GM23338 (cell line): ENCODE data around the gene ODF4. TPM values are rescaled to one million over a fixed set of nuclear protein-coding genes. Genes with fewer than 3 reads are reported as not detected.

ENCODE experiments used
- ATAC-seq: fragments of 200-7000 bp; cut with Tn5 transposase; 3 replicates; pipeline ENCODE4 v1.9.1; 2020
- DNase-seq: peaks from one replicate; pipeline ENCODE4 v3.0.0-alpha.2; 2015; ENCODE audit warnings: low spot score
- H2AFZ ChIP-seq: fragments of 200-600 bp; sonication (generic); 2 replicates; pipeline ENCODE4 v1.8.0; 2016; ENCODE audit warnings: antibody characterized with exemption, mild to moderate bottlenecking, moderate library complexity
- H3F3A ChIP-seq: fragments of 200-600 bp; sonication (generic); replicated peaks from 2 replicates; pipeline ENCODE4 v1.8.0; 2017; ENCODE audit warnings: antibody characterized with exemption, mixed run types, low read depth
- H3K27ac ChIP-seq: fragments of 200-600 bp; sonication (generic); 2 replicates; pipeline ENCODE4 v1.6.1; 2016; ENCODE audit warnings: low read depth
- H3K27me3 ChIP-seq: fragments of 200-600 bp; sonication (generic); 2 replicates; pipeline ENCODE4 v1.8.0; 2016; ENCODE audit warnings: mild to moderate bottlenecking, mixed run types, moderate library complexity; ENCODE audit not compliant: insufficient read depth
- H3K36me3 ChIP-seq: fragments of 200-600 bp; sonication (generic); 2 replicates; pipeline ENCODE4 v1.8.0; 2016; ENCODE audit warnings: mild to moderate bottlenecking; ENCODE audit not compliant: insufficient read depth
- H3K4me1 ChIP-seq: fragments of 200-600 bp; sonication (generic); 2 replicates; pipeline ENCODE4 v1.8.0; 2016; ENCODE audit warnings: mild to moderate bottlenecking, moderate library complexity; ENCODE audit not compliant: insufficient read depth
- H3K4me2 ChIP-seq: fragments of 200-600 bp; sonication (generic); 2 replicates; pipeline ENCODE4 v1.7.1; 2017; ENCODE audit warnings: mixed run types
- H3K4me3 ChIP-seq: fragments of 200-600 bp; sonication (generic); 2 replicates; pipeline ENCODE4 v1.6.1; 2016; ENCODE audit warnings: mixed run types
- H3K79me2 ChIP-seq: fragments of 200-600 bp; sonication (generic); replicated peaks from 2 replicates; pipeline ENCODE4 v1.8.0; 2017; ENCODE audit warnings: mild to moderate bottlenecking; ENCODE audit not compliant: insufficient read depth
- H3K9me2 ChIP-seq: fragments of 200-600 bp; sonication (generic); 2 replicates; pipeline ENCODE4 v1.8.0; 2017; ENCODE audit not compliant: insufficient read depth
- H4K20me1 ChIP-seq: fragments of 200-600 bp; sonication (generic); replicated peaks from 2 replicates; pipeline ENCODE4 v1.8.0; 2017; ENCODE audit warnings: mild to moderate bottlenecking; ENCODE audit not compliant: insufficient read depth
- H3K27ac Mint-ChIP-seq: 2 replicates; pipeline ENCODE4 v1.8.0; 2020; ENCODE audit warnings: inconsistent platforms, mild to moderate bottlenecking, moderate library complexity, mixed read lengths
- H3K27me3 Mint-ChIP-seq: 3 replicates; pipeline ENCODE4 v1.8.0; 2022; ENCODE audit warnings: low read depth, mild to moderate bottlenecking, moderate library complexity, mixed read lengths, inconsistent platforms; ENCODE audit not compliant: insufficient read depth, poor library complexity
- H3K36me3 Mint-ChIP-seq: 3 replicates; pipeline ENCODE4 v1.8.0; 2021; ENCODE audit warnings: low read depth, mild to moderate bottlenecking, inconsistent platforms, moderate library complexity, mixed read lengths
- H3K4me1 Mint-ChIP-seq: 3 replicates; pipeline ENCODE4 v1.8.0; 2020; ENCODE audit warnings: mild to moderate bottlenecking, inconsistent platforms, mixed read lengths
- H3K4me3 Mint-ChIP-seq: 3 replicates; pipeline ENCODE4 v1.8.0; 2021; ENCODE audit warnings: moderate library complexity, mild to moderate bottlenecking, inconsistent platforms, mixed read lengths
- H3K9me3 Mint-ChIP-seq: 3 replicates; pipeline ENCODE4 v1.8.0; 2020; ENCODE audit warnings: moderate library complexity, mild to moderate bottlenecking, inconsistent platforms, mixed read lengths
- EZH2phosphoT487 ChIP-seq: fragments of 200-600 bp; sonication (generic); IDR thresholded peaks from one replicate; pipeline ENCODE4 v1.8.1; 2018; ENCODE audit warnings: antibody characterized with exemption; ENCODE audit not compliant: unreplicated experiment
- POLR2AphosphoS5 ChIP-seq: IDR thresholded peaks from 2 replicates; pipeline ENCODE4 v1.6.1; 2016; ENCODE audit warnings: antibody characterized with exemption, low read depth
- REST ChIP-seq: IDR thresholded peaks from one replicate; pipeline ENCODE4 v1.6.1; 2018; ENCODE audit warnings: antibody characterized with exemption; ENCODE audit not compliant: unreplicated experiment
- ZNF114 ChIP-seq: fragments of 250-450 bp; sonication (Bioruptor Pico); IDR thresholded peaks from 2 replicates; pipeline ENCODE4 v1.5.0; 2020; ENCODE audit warnings: mild to moderate bottlenecking, moderate library complexity
- ZNF331 ChIP-seq: fragments of 250-450 bp; sonication (Bioruptor Pico); IDR thresholded peaks from 2 replicates; pipeline ENCODE4 v1.5.0; 2020; ENCODE audit warnings: low read depth, mild to moderate bottlenecking, moderate library complexity
- polyA plus RNA-seq: library from polyadenylated mRNA; unstranded; fragments of >200 nt; fragmentation: Nextera tagmentation; extraction: Ambion mirVana; gene quantifications from 2 replicates; pipeline ENCODE4 v1.2.1, GENCODE V29; 2016
- total RNA-seq: library from RNA; depleted of rRNA; stranded (reverse); fragments of >200 nt; shearing (Covaris generic); gene quantifications from 2 replicates; pipeline ENCODE4 v1.2.3, GENCODE V29; 2014
- TF ChIP-seq, protein P1 (sequence below): fragments of 250-450 bp; sonication (Bioruptor Pico); IDR thresholded peaks from 2 replicates; pipeline ENCODE4 v1.5.0; 2020; ENCODE audit warnings: mild to moderate bottlenecking, moderate library complexity

The ODF4 gene
- total and polyA plus RNA-seq, 2 experiments from 2014 or later, result not detected

GRCh38 chr17:8294814-8295316 is 44.8 kb upstream of the ODF4 start (continued):
- TF ChIP-seq, protein P1, sequence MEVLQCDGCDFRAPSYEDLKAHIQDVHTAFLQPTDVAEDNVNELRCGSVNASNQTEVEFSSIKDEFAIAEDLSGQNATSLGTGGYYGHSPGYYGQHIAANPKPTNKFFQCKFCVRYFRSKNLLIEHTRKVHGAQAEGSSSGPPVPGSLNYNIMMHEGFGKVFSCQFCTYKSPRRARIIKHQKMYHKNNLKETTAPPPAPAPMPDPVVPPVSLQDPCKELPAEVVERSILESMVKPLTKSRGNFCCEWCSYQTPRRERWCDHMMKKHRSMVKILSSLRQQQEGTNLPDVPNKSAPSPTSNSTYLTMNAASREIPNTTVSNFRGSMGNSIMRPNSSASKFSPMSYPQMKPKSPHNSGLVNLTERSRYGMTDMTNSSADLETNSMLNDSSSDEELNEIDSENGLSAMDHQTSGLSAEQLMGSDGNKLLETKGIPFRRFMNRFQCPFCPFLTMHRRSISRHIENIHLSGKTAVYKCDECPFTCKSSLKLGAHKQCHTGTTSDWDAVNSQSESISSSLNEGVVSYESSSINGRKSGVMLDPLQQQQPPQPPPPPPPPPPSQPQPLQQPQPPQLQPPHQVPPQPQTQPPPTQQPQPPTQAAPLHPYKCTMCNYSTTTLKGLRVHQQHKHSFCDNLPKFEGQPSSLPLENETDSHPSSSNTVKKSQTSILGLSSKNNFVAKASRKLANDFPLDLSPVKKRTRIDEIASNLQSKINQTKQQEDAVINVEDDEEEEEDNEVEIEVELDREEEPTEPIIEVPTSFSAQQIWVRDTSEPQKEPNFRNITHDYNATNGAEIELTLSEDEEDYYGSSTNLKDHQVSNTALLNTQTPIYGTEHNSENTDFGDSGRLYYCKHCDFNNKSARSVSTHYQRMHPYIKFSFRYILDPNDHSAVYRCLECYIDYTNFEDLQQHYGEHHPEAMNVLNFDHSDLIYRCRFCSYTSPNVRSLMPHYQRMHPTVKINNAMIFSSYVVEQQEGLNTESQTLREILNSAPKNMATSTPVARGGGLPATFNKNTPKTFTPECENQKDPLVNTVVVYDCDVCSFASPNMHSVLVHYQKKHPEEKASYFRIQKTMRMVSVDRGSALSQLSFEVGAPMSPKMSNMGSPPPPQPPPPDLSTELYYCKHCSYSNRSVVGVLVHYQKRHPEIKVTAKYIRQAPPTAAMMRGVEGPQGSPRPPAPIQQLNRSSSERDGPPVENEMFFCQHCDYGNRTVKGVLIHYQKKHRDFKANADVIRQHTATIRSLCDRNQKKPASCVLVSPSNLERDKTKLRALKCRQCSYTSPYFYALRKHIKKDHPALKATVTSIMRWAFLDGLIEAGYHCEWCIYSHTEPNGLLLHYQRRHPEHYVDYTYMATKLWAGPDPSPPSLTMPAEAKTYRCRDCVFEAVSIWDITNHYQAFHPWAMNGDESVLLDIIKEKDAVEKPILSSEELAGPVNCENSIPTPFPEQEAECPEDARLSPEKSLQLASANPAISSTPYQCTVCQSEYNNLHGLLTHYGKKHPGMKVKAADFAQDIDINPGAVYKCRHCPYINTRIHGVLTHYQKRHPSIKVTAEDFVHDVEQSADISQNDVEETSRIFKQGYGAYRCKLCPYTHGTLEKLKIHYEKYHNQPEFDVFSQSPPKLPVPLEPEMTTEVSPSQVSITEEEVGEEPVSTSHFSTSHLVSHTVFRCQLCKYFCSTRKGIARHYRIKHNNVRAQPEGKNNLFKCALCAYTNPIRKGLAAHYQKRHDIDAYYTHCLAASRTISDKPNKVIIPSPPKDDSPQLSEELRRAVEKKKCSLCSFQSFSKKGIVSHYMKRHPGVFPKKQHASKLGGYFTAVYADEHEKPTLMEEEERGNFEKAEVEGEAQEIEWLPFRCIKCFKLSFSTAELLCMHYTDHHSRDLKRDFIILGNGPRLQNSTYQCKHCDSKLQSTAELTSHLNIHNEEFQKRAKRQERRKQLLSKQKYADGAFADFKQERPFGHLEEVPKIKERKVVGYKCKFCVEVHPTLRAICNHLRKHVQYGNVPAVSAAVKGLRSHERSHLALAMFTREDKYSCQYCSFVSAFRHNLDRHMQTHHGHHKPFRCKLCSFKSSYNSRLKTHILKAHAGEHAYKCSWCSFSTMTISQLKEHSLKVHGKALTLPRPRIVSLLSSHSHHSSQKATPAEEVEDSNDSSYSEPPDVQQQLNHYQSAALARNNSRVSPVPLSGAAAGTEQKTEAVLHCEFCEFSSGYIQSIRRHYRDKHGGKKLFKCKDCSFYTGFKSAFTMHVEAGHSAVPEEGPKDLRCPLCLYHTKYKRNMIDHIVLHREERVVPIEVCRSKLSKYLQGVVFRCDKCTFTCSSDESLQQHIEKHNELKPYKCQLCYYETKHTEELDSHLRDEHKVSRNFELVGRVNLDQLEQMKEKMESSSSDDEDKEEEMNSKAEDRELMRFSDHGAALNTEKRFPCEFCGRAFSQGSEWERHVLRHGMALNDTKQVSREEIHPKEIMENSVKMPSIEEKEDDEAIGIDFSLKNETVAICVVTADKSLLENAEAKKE (CRISPR knock-in tag), result no peak

DNA sequence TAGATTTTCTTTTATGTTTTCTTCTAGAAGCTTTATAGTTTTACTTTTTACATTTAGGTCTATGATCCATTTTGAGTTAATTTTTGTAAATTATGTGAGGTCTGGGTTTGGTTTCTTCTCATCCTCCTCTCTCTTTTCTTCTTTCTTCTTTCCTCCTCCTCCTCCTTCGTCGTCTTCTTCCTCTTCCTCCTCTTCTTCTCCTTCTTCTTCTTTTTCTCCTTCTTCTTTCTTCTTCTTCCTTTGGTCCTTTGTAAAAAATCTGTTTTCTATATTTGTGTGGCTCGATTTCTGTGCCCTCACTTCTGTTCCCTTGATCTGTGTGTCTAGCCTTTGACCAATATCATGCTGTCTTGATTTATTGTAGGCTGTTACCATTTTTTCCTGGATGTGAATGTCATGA is 39.4 kb upstream of the ODF4 start:
- Mint-ChIP-seq H3K9me3 (no peaks in the 10 kb centered on the region; the same call in 2 of the 3 replicates), H3K4me1 (peaks cover 3% of the 10 kb centered on the region; the same call in 1 of the 3 replicates), H3K27ac (no peak overlapping the region), H3K36me3 (no peaks in the 10 kb centered on the region), H3K27me3 (peaks cover 12% of the 10 kb centered on the region), H3K4me3 (0 out of 3 replicates have a peak overlapping the region, but pooled peaks have one; percentile 7)
- DNase-seq, result no peak
- Histone ChIP-seq H3K36me3 (no peaks in the 10 kb centered on the region), H3K79me2 (no peaks in the 10 kb centered on the region), H3K4me1 (no peaks in the 10 kb centered on the region), H3K9me2 (peaks cover 4% of the 10 kb centered on the region; the same call in 1 of the 2 replicates), H4K20me1 (no peaks in the 10 kb centered on the region), H3K4me2 (no peak overlapping the region), H3F3A (0 out of 2 replicates have a peak, but pooled peaks cover 11% of the 10 kb centered on the region), H3K27ac (no peak overlapping the region), H2AFZ (no peak overlapping the region; the same call in 1 of the 2 replicates), H3K4me3 (no peak overlapping the region), H3K27me3 (no peaks in the 10 kb centered on the region)
- ATAC-seq, result no peak
- TF ChIP-seq ZNF331 (no peak), REST (no peak), POLR2AphosphoS5 (no peak), ZNF114 (CRISPR knock-in tag) (no peak), EZH2phosphoT487 (no peak)
